ENCODE results near the gene MFAP3L.

GRCh38 chr4:170068438-170069128, 42.4 kb upstream of the MFAP3L start:
- TF ChIP-seq CTCF (tag by site-specific recombination; IDR thresholded peaks at IDR 0.05) (no peak), ZNF513 (tag by site-specific recombination; IDR thresholded peaks at IDR 0.05) (no peak), YY1 (tag by site-specific recombination; IDR thresholded peaks at IDR 0.05) (no peak), REST (tag by site-specific recombination; IDR thresholded peaks at IDR 0.05) (no peak), GLIS1 (tag by site-specific recombination; IDR thresholded peaks at IDR 0.05) (no peak), ZNF692 (tag by site-specific recombination; IDR thresholded peaks at IDR 0.05) (no peak), ZNF24 (tag by site-specific recombination; IDR thresholded peaks at IDR 0.05) (no peak), ZBTB26 (tag by site-specific recombination; optimal IDR thresholded peaks at IDR 0.05) (no peak), ZNF132 (tag by site-specific recombination; IDR thresholded peaks at IDR 0.05; ENCODE audit: borderline replicate concordance) (no peak)

All from HEK293 (cell line).